SU-DHL-6 (cell line): ENCODE results near the gene CCDC188.

Source experiments
- H2AFZ ChIP-seq: fragments of 200-600 bp; sonication (generic); 2 replicates; pipeline ENCODE4 v1.6.1; 2014; ENCODE audit warnings: low read depth, mild to moderate bottlenecking, moderate library complexity, mixed read lengths, antibody characterized with exemption, low read length; ENCODE audit not compliant: severe bottlenecking
- H3F3A ChIP-seq: fragments of 200-600 bp; shearing (Covaris generic); 2 replicates; pipeline ENCODE4 v1.6.0; 2016; ENCODE audit warnings: antibody characterized with exemption, mild to moderate bottlenecking; ENCODE audit not compliant: insufficient read depth
- H3K27ac ChIP-seq: fragments of 200-600 bp; sonication (generic); 2 replicates; pipeline ENCODE4 v1.5.1; 2016; ENCODE audit warnings: low read depth, mild to moderate bottlenecking, low read length, moderate library complexity, mixed read lengths
- H3K27me3 ChIP-seq: fragments of 200-600 bp; sonication (generic), shearing (Covaris generic); 2 replicates; pipeline ENCODE4 v1.6.0; 2014; ENCODE audit warnings: mild to moderate bottlenecking, low read length
- H3K36me3 ChIP-seq: fragments of 200-600 bp; sonication (generic); 2 replicates; pipeline ENCODE4 v1.6.1; 2014; ENCODE audit warnings: mild to moderate bottlenecking, low read length, mixed read lengths
- H3K4me2 ChIP-seq: fragments of 300-600, 200-600 bp; shearing (Covaris generic), sonication (generic); 2 replicates; pipeline ENCODE4 v1.6.0; 2014; ENCODE audit warnings: low read length, low read depth, mild to moderate bottlenecking; ENCODE audit not compliant: poor library complexity, severe bottlenecking
- H3K4me3 ChIP-seq: fragments of 200-600 bp; sonication (generic); 2 replicates; pipeline ENCODE4 v1.5.1; 2014; ENCODE audit warnings: antibody characterized with exemption, low read length, mild to moderate bottlenecking, mixed read lengths; ENCODE audit not compliant: insufficient read depth, poor library complexity, severe bottlenecking
- H3K79me2 ChIP-seq: fragments of 200-600 bp; sonication (generic); 2 replicates; pipeline ENCODE4 v1.6.1; 2014; ENCODE audit warnings: mild to moderate bottlenecking, low read length, moderate library complexity; ENCODE audit not compliant: insufficient read depth
- H3K9ac ChIP-seq: fragments of 200-600 bp; sonication (generic); 2 replicates; pipeline ENCODE4 v1.7.0; 2014; ENCODE audit warnings: mild to moderate bottlenecking, low read length
- H3K9me2 ChIP-seq: fragments of 200-600 bp; sonication (generic); replicated peaks from 2 replicates; pipeline ENCODE4 v1.6.1; 2014; ENCODE audit warnings: low read length; ENCODE audit not compliant: insufficient read depth
- H3K9me3 ChIP-seq: fragments of 200-600 bp; sonication (generic); 2 replicates; pipeline ENCODE4 v1.6.1; 2014; ENCODE audit warnings: low read length, mixed read lengths; ENCODE audit not compliant: insufficient read depth
- H4K20me1 ChIP-seq: fragments of 200-600 bp; sonication (generic); 2 replicates; pipeline ENCODE4 v1.6.1; 2014; ENCODE audit warnings: low read depth, mild to moderate bottlenecking, antibody characterized with exemption, low read length, moderate library complexity, mixed read lengths
- EZH2phosphoT487 ChIP-seq: fragments of 200-600 bp; sonication (generic), shearing (Covaris generic); conservative IDR thresholded peaks from 2 replicates; pipeline ENCODE4 v1.6.1; 2018; ENCODE audit warnings: mild to moderate bottlenecking, antibody characterized with exemption, low read length, moderate library complexity, mixed read lengths
- TF ChIP-seq, protein P1 (sequence below): fragments of 200-600 bp; sonication (generic); IDR thresholded peaks from one replicate; pipeline ENCODE4 v1.5.1; 2017; ENCODE audit warnings: antibody characterized with exemption, mild to moderate bottlenecking, low read length, moderate library complexity; ENCODE audit not compliant: insufficient read depth, poor library complexity, severe bottlenecking

Gene CCDC188

DNA sequence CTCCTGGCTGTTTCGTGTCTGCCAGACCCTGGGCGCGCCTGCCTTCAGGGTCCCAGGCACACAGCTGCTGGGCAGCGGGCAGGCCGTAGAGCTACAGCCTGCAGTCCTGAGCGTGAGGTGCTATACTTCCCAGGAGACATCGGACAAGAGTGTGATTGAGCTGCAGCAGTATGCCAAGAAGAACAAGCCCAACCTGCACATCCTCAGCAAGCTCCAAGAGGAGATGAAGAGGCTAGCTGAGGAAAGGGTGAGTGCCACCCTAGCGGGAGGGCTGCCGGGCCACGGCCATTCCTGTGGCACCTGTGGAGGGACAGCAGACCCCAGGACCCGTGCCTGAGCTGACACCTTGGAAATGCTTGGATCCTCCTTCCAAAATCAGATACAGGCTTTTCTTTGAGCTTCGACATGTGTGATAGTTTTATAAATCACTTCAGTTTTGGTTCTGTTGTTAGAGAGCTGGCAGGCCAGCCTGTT lies 42.1 kb downstream of the CCDC188 start:
- Histone ChIP-seq H3K36me3 (no peaks in the 10 kb centered on the region), H3K9me3 (no peaks in the 10 kb centered on the region)
- no peak for TF ChIP-seq EZH2phosphoT487
- TF ChIP-seq, protein P1, sequence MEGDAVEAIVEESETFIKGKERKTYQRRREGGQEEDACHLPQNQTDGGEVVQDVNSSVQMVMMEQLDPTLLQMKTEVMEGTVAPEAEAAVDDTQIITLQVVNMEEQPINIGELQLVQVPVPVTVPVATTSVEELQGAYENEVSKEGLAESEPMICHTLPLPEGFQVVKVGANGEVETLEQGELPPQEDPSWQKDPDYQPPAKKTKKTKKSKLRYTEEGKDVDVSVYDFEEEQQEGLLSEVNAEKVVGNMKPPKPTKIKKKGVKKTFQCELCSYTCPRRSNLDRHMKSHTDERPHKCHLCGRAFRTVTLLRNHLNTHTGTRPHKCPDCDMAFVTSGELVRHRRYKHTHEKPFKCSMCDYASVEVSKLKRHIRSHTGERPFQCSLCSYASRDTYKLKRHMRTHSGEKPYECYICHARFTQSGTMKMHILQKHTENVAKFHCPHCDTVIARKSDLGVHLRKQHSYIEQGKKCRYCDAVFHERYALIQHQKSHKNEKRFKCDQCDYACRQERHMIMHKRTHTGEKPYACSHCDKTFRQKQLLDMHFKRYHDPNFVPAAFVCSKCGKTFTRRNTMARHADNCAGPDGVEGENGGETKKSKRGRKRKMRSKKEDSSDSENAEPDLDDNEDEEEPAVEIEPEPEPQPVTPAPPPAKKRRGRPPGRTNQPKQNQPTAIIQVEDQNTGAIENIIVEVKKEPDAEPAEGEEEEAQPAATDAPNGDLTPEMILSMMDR: no peak

DNA sequence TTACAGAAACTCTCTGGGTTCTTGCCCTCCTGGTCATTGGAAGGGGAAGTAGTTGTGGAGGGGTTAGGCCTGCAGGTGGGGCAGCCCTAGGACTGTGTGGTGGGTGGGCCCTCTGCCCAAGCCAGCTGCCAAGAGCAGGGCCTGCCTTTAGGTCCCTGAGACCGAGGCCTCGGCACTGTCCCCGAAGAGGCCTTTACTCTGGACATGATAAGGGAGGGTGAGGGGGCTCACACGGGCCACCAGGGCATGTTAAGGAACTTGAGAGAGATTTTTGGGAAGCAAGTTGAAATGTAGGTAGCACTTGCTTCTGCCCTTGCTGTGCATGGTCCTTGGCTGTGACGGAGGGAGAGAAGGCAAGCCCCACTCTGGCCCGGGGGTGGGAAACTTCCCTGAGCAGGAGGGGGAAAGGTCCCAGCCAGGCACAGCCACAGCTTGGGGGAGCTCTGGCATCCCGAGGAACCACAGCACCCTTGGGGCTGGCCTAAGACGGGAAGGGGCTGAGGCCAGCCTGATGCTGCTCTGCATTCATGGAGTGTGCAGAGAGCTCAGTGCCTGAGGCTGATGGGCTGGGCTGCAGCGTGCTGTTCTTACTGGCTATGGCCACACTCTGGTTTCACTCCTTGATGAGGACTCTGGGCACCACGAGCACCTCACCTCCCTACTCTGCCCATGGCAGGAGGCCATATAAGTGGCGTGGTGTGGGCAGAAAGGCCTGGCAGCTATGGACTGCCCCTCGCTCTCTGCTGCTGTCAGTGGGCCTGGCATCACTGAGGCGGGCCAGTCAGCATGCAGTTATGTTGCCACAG lies 42.7 kb downstream of the CCDC188 start:
- H2AFZ ChIP-seq: no peak overlapping the region
- peaks cover 15% of the 10 kb centered on the region for H3F3A ChIP-seq
- no peaks in the 10 kb centered on the region for H3K36me3 ChIP-seq
- H3K4me2 ChIP-seq: no peak overlapping the region
- H3K9me2 ChIP-seq: no peaks in the 10 kb centered on the region
- H4K20me1 ChIP-seq: no peaks in the 10 kb centered on the region
- H3K4me3 ChIP-seq: no peak overlapping the region
- no peaks in the 10 kb centered on the region for H3K9me3 ChIP-seq
- no peak overlapping the region for H3K9ac ChIP-seq
- TF ChIP-seq, protein P1: no peak
- no peak for TF ChIP-seq EZH2phosphoT487
- H3K79me2 ChIP-seq: no peaks in the 10 kb centered on the region
- no peaks in the 10 kb centered on the region for H3K27me3 ChIP-seq
- no peak overlapping the region for H3K27ac ChIP-seq

More for the DNA sequence above, 42.1 kb downstream of the CCDC188 start:
- Histone ChIP-seq H3K27me3 (no peaks in the 10 kb centered on the region), H3K4me2 (no peak overlapping the region), H3K9me2 (no peaks in the 10 kb centered on the region), H4K20me1 (no peaks in the 10 kb centered on the region), H2AFZ (no peak overlapping the region), H3K9ac (no peak overlapping the region), H3K79me2 (no peaks in the 10 kb centered on the region), H3F3A (peaks cover 15% of the 10 kb centered on the region), H3K27ac (no peak overlapping the region), H3K4me3 (no peak overlapping the region)

DNA sequence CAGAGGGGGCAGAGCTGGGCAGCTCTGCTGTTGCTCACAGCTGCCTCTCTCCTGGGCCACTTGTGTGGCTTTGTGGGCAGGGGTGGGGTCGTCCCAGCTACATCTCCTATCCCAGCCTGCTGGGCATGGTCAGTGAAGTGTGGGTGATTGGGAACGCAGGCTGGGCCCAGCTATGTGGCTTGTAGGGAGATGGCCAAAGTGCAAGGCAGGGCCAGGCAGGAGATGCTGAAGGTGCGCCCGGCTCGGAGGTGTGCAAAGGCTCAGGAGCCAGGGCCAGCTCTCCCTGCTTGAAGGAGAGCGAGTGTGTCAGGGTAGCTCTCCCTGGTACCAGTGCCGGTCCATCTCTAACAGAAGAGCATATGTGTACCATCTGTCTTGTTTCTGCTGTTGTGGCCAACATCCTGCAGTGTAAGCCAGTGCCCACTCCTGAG lies 43.4 kb downstream of the CCDC188 start:
- Histone ChIP-seq H3K27ac (no peak overlapping the region), H3K9ac (no peak overlapping the region), H3K79me2 (no peaks in the 10 kb centered on the region), H3K4me3 (no peak overlapping the region), H4K20me1 (no peaks in the 10 kb centered on the region), H3K9me2 (no peaks in the 10 kb centered on the region), H3K27me3 (no peaks in the 10 kb centered on the region), H2AFZ (no peak overlapping the region), H3K4me2 (no peak overlapping the region), H3K36me3 (no peaks in the 10 kb centered on the region), H3K9me3 (no peaks in the 10 kb centered on the region), H3F3A (peaks cover 15% of the 10 kb centered on the region)
- TF ChIP-seq, protein P1: no peak
- TF ChIP-seq EZH2phosphoT487: no peak
